ENCODE measurements around the gene TNN. TPM values are rescaled to one million over a fixed set of nuclear protein-coding genes. Genes with fewer than 3 reads are reported as not detected.

TNN gene
- polyA plus RNA-seq, 1 donor (not counting 4 experiments of a cell fraction or from before 2014, with no cell fraction given): not detected

GRCh38 chr1:175178456-175178855 is 110.8 kb downstream of the TNN start:
- TF ChIP-seq, protein P1, sequence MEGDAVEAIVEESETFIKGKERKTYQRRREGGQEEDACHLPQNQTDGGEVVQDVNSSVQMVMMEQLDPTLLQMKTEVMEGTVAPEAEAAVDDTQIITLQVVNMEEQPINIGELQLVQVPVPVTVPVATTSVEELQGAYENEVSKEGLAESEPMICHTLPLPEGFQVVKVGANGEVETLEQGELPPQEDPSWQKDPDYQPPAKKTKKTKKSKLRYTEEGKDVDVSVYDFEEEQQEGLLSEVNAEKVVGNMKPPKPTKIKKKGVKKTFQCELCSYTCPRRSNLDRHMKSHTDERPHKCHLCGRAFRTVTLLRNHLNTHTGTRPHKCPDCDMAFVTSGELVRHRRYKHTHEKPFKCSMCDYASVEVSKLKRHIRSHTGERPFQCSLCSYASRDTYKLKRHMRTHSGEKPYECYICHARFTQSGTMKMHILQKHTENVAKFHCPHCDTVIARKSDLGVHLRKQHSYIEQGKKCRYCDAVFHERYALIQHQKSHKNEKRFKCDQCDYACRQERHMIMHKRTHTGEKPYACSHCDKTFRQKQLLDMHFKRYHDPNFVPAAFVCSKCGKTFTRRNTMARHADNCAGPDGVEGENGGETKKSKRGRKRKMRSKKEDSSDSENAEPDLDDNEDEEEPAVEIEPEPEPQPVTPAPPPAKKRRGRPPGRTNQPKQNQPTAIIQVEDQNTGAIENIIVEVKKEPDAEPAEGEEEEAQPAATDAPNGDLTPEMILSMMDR (optimal IDR thresholded peaks at IDR 0.05 in 1 of 3, IDR thresholded peaks at IDR 0.05 in 1 of 3, conservative IDR thresholded peaks at IDR 0.05 in 1 of 3; ENCODE audit: extremely low read depth in 1 of 3, insufficient read depth in 2 of 3, low read length in 3 of 3): no peak
- no peak for TF ChIP-seq EZH2 (IDR thresholded peaks at IDR 0.05; ENCODE audit: low read length)
- Histone ChIP-seq H3K9me1 (ENCODE audit: control insufficient read depth, extremely low read depth, insufficient read depth, low read length) (no peaks in the 10 kb centered on the region), H3K27ac (ENCODE audit: control insufficient read depth, insufficient read depth, low read length) (no peak overlapping the region), H3K4me2 (ENCODE audit: control insufficient read depth, extremely low read depth, insufficient read depth, low read depth, low read length) (no peak overlapping the region), H3K4me1 (ENCODE audit: control insufficient read depth, extremely low read depth, insufficient read depth, low read length) (peaks cover 46% of the 10 kb centered on the region), H2AFZ (ENCODE audit: control insufficient read depth, low read length) (no peak overlapping the region), H3K9me3 (ENCODE audit: control insufficient read depth, low read depth, low read length) (no peaks in the 10 kb centered on the region), H4K20me1 (ENCODE audit: control insufficient read depth, extremely low read depth, insufficient read depth, low read length) (no peaks in the 10 kb centered on the region), H3K79me2 (ENCODE audit: control insufficient read depth, insufficient read depth, low read length) (peaks cover 77% of the 10 kb centered on the region), H3K27me3 (ENCODE audit: control insufficient read depth, extremely low read depth, insufficient read depth, low read length) (no peaks in the 10 kb centered on the region), H3K4me3 (ENCODE audit: control insufficient read depth in 2 of 3, extremely low read depth in 1 of 3, insufficient read depth in 2 of 3, low read depth in 1 of 3, low read length in 3 of 3) (no peak overlapping the region), H3K9ac (ENCODE audit: control insufficient read depth, extremely low read depth, insufficient read depth, low read length) (no peak overlapping the region), H3K36me3 (ENCODE audit: control insufficient read depth in 2 of 2, extremely low read depth in 1 of 2, insufficient read depth in 2 of 2, low read length in 2 of 2) (peaks cover 17 to 25% of the 10 kb centered on the region in 2 experiments)
- dilution Hi-C loops (cut with MboI; ENCODE audit: extremely low pct_ligation_motif_present, low sequenced_read_pairs): no loop called here
- no peak for FAIRE-seq
- no peak for DNase-seq (ENCODE audit: low read depth, low spot score)

DNA sequence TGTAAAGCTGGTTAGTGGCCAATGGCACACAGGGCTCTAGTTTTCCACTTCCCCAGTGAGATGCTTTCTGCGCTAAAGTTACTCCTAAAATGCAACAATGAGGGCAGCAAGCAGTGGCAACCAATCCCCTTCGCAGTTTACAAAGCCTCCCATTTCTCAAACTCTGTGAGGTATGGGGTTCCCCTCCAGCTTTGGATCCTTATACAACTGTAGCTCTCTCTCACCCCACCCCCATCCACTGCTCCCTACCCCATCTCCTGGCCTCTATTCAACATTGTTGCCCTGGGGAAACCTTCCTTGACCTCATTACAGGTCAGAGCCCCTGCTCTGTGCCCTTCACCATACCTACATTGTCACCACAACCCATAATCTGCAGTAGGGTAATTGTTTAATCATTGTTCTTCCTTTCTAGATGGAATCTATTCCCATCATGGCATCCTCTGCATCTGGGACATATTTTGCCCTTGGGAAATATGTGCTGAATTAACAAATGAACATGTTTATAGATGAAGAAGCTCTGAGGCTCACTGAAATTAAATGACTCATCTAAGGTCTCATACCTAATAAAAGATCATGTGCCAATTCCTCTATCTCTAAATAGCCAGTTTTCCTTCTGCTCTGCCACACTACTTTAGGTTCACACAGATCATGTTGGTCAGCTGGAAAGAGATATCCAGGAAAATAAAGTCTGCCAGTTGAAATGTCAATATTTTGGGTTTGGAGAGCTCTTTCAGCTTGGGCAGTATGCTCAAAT is 112.4 kb downstream of the TNN start:
- Histone ChIP-seq H3K4me1 (ENCODE audit: control insufficient read depth, extremely low read depth, insufficient read depth, low read length) (peaks cover 31% of the 10 kb centered on the region), H3K4me2 (ENCODE audit: control insufficient read depth, extremely low read depth, insufficient read depth, low read depth, low read length) (peak overlapping the region; percentile 15), H3K36me3 (ENCODE audit: control insufficient read depth in 2 of 2, extremely low read depth in 1 of 2, insufficient read depth in 2 of 2, low read length in 2 of 2) (peaks cover 20 to 26% of the 10 kb centered on the region in 2 experiments), H3K9me1 (ENCODE audit: control insufficient read depth, extremely low read depth, insufficient read depth, low read length) (no peaks in the 10 kb centered on the region), H4K20me1 (ENCODE audit: control insufficient read depth, extremely low read depth, insufficient read depth, low read length) (no peaks in the 10 kb centered on the region), H3K9ac (ENCODE audit: control insufficient read depth, extremely low read depth, insufficient read depth, low read length) (no peak overlapping the region), H2AFZ (ENCODE audit: control insufficient read depth, low read length) (no peak overlapping the region), H3K79me2 (ENCODE audit: control insufficient read depth, insufficient read depth, low read length) (peaks cover 84% of the 10 kb centered on the region), H3K9me3 (ENCODE audit: control insufficient read depth, low read depth, low read length) (no peaks in the 10 kb centered on the region), H3K4me3 (ENCODE audit: control insufficient read depth in 2 of 3, extremely low read depth in 1 of 3, insufficient read depth in 2 of 3, low read depth in 1 of 3, low read length in 3 of 3) (no peak overlapping the region), H3K27ac (ENCODE audit: control insufficient read depth, insufficient read depth, low read length) (no peak overlapping the region), H3K27me3 (ENCODE audit: control insufficient read depth, extremely low read depth, insufficient read depth, low read length) (no peaks in the 10 kb centered on the region)
- FAIRE-seq: peak; percentile 73
- TF ChIP-seq EZH2 (IDR thresholded peaks at IDR 0.05; ENCODE audit: low read length): no peak
- TF ChIP-seq, protein P1 (optimal IDR thresholded peaks at IDR 0.05 in 1 of 3, IDR thresholded peaks at IDR 0.05 in 1 of 3, conservative IDR thresholded peaks at IDR 0.05 in 1 of 3; ENCODE audit: extremely low read depth in 1 of 3, insufficient read depth in 2 of 3, low read length in 3 of 3): no peak
- dilution Hi-C loops (cut with MboI; ENCODE audit: extremely low pct_ligation_motif_present, low sequenced_read_pairs): no loop called here
- no peak for DNase-seq (ENCODE audit: low read depth, low spot score)

Measured in keratinocyte (primary cell).